Smooth muscle cell of the brain vasculature (primary cell): ENCODE results near the gene TOPAZ1.

Experiments used
- DNase-seq: peaks from one replicate; pipeline ENCODE4 v3.0.0-alpha.2; 2012; ENCODE audit warnings: low read depth, low spot score

TOPAZ1 gene

GRCh38 chr3:44241706-44242105, at the start of gene TOPAZ1:
TSS of gene TOPAZ1 (plus strand) at chr3:44241886. CDS start at chr3:44242054, 168 bp downstream.
- no peak for DNase-seq

- peak; percentile 44 for DNase-seq
Observed at GRCh38 chr3:44198284-44199269, 43.1 kb upstream of the TOPAZ1 start.

- no peak for DNase-seq
Observed at GRCh38 chr3:44206261-44206660, 35.4 kb upstream of the TOPAZ1 start.

- DNase-seq = no peak
Observed at GRCh38 chr3:44206862-44207652, 34.6 kb upstream of the TOPAZ1 start.

GRCh38 chr3:44208086-44208485, 33.6 kb upstream of the TOPAZ1 start:
- no peak for DNase-seq

- no peak for DNase-seq
Observed at GRCh38 chr3:44208568-44208967, 33.1 kb upstream of the TOPAZ1 start.

GRCh38 chr3:44210967-44211366, 30.7 kb upstream of the TOPAZ1 start:
- no peak for DNase-seq

GRCh38 chr3:44222337-44222736, 19.3 kb upstream of the TOPAZ1 start:
- DNase-seq = no peak

GRCh38 chr3:44223299-44223698, 18.4 kb upstream of the TOPAZ1 start:
- DNase-seq = no peak

GRCh38 chr3:44224131-44224530, 17.6 kb upstream of the TOPAZ1 start:
- no peak for DNase-seq

- DNase-seq = no peak
Observed at GRCh38 chr3:44226573-44226972, 15.1 kb upstream of the TOPAZ1 start.

- no peak for DNase-seq
Observed at GRCh38 chr3:44227632-44228031, 14.1 kb upstream of the TOPAZ1 start.

GRCh38 chr3:44228900-44229299, 12.8 kb upstream of the TOPAZ1 start:
- DNase-seq = no peak

- no peak for DNase-seq
Observed at GRCh38 chr3:44232407-44232806, 9.3 kb upstream of the TOPAZ1 start.

GRCh38 chr3:44234648-44235268, 6.9 kb upstream of the TOPAZ1 start:
- no peak for DNase-seq

GRCh38 chr3:44235604-44236484, 5.8 kb upstream of the TOPAZ1 start:
- DNase-seq = peak; percentile 64

- DNase-seq = no peak
Observed at GRCh38 chr3:44236485-44236908, 5.2 kb upstream of the TOPAZ1 start.

- no peak for DNase-seq
Observed at GRCh38 chr3:44237161-44237560, 4.5 kb upstream of the TOPAZ1 start.

- DNase-seq = no peak
Observed at GRCh38 chr3:44237665-44238064, 4.0 kb upstream of the TOPAZ1 start.

GRCh38 chr3:44238889-44239288, 2.8 kb upstream of the TOPAZ1 start:
- no peak for DNase-seq

- DNase-seq = no peak
Observed at GRCh38 chr3:44240061-44240460, 1.6 kb upstream of the TOPAZ1 start.
